Natural killer cell treated with Interleukin-12 subunit alpha and Interleukin-12 subunit beta and Interleukin-15 and Interleukin-18, amount 100 ng/mL, for 72 hours (primary cell): ENCODE measurements around the gene DPEP3. TPM values are rescaled to one million over a fixed set of nuclear protein-coding genes. Genes with fewer than 3 reads are reported as not detected.

Source experiments
- ATAC-seq, 2 donors: fragments of 150-1000 bp; cut with Tn5 transposase in 1 of 2; sonication (Bioruptor Pico), chemical (Tn5 transposase) in 1 of 2; 2 replicates each; pipeline ENCODE4 v1.10.0; 2021
- DNase-seq: peaks from one replicate; pipeline ENCODE4 v3.0.0; 2022; ENCODE audit warnings: low spot score
- H3K27ac Mint-ChIP-seq, 2 donors: 1 replicate in 1 of 2; 2 replicates in 1 of 2; pipeline ENCODE4 v1.8.0; 2022; ENCODE audit warnings: mixed read lengths in 2 of 2, mild to moderate bottlenecking in 1 of 2, moderate library complexity in 1 of 2
- H3K27me3 Mint-ChIP-seq, 2 donors: 1 replicate in 1 of 2; 2 replicates in 1 of 2; pipeline ENCODE4 v1.8.0; 2022; ENCODE audit warnings: mixed read lengths in 2 of 2
- H3K36me3 Mint-ChIP-seq: one replicate; pipeline ENCODE4 v1.8.0; 2022; ENCODE audit warnings: mixed read lengths
- H3K4me1 Mint-ChIP-seq, 2 donors: 1 replicate in 1 of 2; 2 replicates in 1 of 2; pipeline ENCODE4 v1.8.0; 2022; ENCODE audit warnings: low read depth in 2 of 2, mixed read lengths in 2 of 2, mild to moderate bottlenecking in 1 of 2
- H3K4me3 Mint-ChIP-seq: one replicate; pipeline ENCODE4 v1.8.0; 2022; ENCODE audit warnings: mixed read lengths
- H3K9me3 Mint-ChIP-seq: 2 replicates; pipeline ENCODE4 v1.8.0; 2022; ENCODE audit warnings: mixed read lengths
- total RNA-seq, 2 donors: library from RNA; stranded (reverse); gene quantifications; one replicate each; pipeline ENCODE4 v1.2.3, GENCODE V29; 2022

The DPEP3 gene
- total RNA-seq, 2 donors from 2014 or later = not detected

DNA sequence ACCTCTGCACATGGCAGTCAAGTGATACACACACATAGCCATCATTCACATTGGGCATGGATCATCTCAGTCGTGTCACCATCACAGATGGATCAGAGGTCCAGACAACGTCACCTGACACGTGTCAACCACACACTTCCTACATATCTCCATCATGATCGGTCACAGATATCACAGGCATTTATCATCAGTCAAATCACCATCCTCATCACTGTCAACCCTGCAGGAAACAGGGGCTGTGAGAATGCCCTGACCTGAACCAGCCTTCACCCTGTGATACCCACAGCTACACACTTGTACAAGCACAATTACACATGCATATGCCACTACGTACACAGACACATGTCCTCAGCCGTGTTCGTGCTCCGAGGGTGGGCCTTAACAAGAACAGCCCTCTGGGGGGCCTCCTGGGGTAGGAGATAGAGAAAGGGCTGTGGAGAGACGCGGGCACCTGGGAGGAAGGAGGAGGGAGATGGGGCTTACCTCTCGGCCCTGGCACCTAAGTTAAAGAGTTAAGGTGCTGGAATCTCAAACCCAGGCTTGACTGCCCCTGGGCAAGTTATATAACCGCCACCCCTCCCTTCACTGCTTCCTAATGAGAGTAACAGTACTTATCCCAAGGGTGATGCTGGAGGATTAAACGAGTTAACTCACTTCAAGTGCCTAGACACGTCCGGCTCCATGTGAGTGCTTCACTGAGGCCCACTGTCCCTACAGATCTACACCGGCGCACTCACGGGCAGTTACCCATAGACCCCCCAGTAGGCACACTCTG lies 12.9 kb downstream of the DPEP3 start:
- no peaks in the 10 kb centered on the region for H3K9me3 Mint-ChIP-seq
- no peak for DNase-seq
- peaks cover 6% of the 10 kb centered on the region for H3K36me3 Mint-ChIP-seq
- no peaks in the 10 kb centered on the region for H3K27me3 Mint-ChIP-seq
- H3K4me3 Mint-ChIP-seq = peak overlapping the region; percentile 97
- peak overlapping the region; percentile 85 to 89 for H3K27ac Mint-ChIP-seq
- peaks cover 17 to 21% of the 10 kb centered on the region in 2 donors for H3K4me1 Mint-ChIP-seq
- ATAC-seq = peak in 1 of 2 donors; percentile 58

DNA sequence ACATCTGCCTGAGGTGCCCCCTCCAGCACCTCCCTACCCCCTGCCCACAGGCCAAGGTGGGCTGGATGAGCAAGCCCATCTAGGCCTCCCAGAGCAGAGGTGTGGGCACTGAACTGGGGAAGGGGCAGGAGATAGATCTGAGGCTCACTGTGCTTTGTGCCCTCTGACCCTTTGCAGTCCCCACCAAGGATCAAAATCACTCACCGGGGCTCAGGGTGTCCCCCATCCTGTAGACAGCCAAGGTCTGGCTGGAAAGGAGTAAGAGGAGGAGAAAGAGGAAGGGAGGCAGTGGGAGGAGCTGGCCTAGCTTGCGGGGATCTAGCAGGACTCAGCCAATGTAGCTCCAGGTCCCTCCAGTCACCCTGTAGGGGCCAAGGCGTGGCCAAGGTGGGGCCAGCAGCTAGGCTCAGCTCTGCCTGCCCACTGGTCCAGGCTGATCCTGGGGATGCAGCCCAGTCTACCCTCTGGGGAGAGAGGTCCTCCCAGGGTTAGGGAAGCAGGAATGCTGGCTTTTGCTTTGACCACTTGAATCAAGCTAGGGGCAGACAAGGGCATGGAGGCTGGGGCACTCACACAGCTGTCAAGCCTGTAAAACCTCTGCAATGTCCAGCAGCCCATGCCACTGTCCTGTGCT lies 13.6 kb downstream of the DPEP3 start:
- Mint-ChIP-seq H3K4me3 (peak overlapping the region; percentile 97), H3K9me3 (no peaks in the 10 kb centered on the region), H3K27ac (peak overlapping the region; percentile 85 to 89), H3K4me1 (peaks cover 17 to 21% of the 10 kb centered on the region in 2 donors), H3K27me3 (no peaks in the 10 kb centered on the region), H3K36me3 (peaks cover 6% of the 10 kb centered on the region)
- DNase-seq (no peak), ATAC-seq (no peak)

DNA sequence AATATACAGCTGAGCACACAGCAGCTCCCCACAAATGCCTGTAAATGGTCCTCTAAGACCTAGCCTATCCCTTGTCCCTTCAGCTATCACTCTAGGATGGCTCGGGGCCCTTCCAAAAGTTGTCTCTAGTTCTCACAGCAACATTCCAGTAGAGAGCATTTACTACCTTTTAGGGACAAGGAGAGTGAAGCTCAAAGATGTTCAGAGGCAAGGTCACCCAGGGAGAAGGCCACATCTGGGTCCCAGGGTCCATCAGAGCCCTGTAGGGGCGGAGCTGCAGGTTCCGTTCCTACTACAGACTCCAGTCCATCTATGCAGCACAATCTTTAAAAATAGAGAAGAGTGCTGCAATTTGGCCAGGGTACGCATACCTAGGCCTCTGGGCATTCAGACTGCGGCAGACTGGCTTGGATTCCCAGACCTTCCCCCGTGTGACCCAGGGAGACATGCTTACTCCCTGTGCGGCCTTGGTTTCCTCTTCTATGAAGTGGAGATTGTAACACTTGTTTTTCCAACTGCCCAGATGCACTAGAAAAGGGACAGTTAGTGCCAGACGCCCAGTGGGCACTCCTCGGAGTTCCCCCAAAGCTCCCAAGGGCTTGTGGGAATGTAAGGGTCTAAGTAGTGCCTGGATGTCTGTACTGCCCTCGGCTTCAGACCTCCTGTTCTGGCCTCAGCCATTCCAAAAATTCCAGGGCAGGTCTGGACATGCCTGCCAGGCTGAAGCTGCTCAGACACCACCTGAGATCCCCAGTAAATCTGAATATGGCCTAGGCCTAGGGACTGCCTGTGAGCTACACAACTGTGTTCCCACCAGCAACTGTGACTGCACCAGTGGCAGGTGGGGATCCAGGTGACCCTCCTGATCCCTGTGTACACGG lies 14.4 kb downstream of the DPEP3 start:
- H3K9me3 Mint-ChIP-seq = no peaks in the 10 kb centered on the region
- H3K4me3 Mint-ChIP-seq = no peak overlapping the region
- no peaks in the 10 kb centered on the region for H3K27me3 Mint-ChIP-seq
- peak overlapping the region in 1 of 2 donors; percentile 49 for H3K27ac Mint-ChIP-seq
- H3K36me3 Mint-ChIP-seq = peaks cover 6% of the 10 kb centered on the region
- DNase-seq = no peak
- ATAC-seq = no peak
- peaks cover 17 to 21% of the 10 kb centered on the region in 2 donors for H3K4me1 Mint-ChIP-seq

DNA sequence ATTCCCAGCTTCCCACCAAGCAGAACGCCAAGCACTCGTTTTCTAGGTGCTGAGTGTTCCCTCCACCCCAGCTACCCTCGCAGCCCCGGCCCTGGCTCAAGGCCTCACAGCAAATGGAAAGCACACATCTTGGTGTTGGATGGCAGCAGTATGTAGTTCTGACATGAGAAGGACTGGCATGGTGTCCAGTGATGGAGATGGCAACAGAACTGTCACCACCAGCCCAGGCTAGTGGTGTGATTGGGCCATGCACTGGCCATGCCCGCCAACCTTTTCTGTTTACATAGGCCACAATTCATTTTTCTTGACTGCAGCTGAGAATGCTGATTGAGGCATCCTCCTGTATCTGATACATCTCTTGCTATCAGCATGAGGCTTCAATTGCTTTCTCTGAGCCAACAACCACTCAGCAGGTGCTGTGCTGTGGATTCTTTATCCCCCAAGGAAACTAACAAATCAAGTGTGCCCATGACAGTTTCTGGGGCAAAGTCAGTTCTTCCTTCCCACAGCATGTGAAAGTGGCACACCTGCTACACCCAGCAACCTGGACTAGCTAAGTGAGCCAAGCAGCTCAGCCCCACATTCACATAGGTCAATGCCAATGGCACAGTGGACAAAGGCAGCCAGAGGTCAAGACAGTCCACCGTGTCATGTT lies 15.7 kb downstream of the DPEP3 start:
- ATAC-seq (no peak), DNase-seq (no peak)
- Mint-ChIP-seq H3K4me3 (no peak overlapping the region), H3K27ac (no peak overlapping the region), H3K9me3 (no peaks in the 10 kb centered on the region), H3K27me3 (no peaks in the 10 kb centered on the region), H3K4me1 (peaks cover 17 to 18% of the 10 kb centered on the region in 2 donors), H3K36me3 (peaks cover 6% of the 10 kb centered on the region)

DNA sequence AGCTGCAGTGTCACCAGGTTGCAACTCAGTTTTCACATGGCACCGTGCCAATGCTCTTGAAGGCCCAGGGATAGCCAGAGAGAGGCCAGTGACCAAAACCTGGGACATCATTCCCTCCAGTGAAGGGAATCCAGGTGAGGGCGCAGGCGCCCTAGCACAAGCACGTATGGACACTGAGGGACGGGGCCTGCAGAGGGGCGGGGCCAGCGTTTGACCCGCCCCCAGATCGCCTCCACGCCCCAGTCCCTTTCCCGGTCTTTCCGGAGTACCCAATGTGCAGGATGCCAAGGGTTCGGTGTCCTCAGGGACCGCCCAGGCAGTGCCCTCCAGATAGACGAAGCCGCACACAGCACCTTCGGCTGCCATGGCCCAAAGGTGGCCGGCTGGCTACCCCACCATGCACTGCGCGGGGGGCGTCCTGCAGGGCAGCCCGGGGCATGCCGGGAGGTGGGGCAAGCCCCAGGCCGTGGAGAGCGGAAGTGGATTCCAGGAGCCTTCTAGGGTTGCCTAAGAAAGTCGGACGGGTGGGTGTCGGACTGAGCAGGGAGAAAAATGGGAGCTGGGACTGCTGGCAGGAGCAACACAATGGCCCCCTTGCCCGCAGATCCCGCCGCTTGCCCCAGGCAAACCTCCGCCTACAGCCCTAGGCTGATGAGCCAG lies 16.5 kb downstream of the DPEP3 start:
- Mint-ChIP-seq H3K4me1 (peaks cover 11 to 13% of the 10 kb centered on the region in 2 donors), H3K9me3 (no peaks in the 10 kb centered on the region), H3K27ac (no peak overlapping the region), H3K4me3 (no peak overlapping the region), H3K36me3 (peaks cover 6% of the 10 kb centered on the region), H3K27me3 (no peaks in the 10 kb centered on the region)
- ATAC-seq = no peak
- DNase-seq = no peak

DNA sequence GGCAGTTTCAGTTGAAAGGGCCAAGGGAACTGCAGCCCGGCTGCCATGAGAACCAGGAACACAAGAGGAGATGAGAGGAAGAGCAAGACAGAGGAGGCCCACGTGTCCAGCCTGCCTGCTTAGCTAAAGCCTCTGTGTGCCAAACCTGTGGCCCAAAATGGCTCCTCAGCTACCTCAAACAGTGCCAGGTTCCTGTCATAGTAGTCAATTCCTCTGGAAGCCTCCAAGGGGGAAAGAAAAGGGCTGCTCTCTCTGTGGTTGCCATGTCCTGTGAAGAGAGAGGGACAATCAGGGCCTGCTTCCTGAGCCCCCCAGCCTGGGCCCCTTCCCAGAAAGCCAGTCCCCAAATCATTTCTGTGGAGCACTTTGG lies 17.0 kb downstream of the DPEP3 start:
- H3K4me3 Mint-ChIP-seq = no peak overlapping the region
- no peak overlapping the region for H3K27ac Mint-ChIP-seq
- no peaks in the 10 kb centered on the region for H3K9me3 Mint-ChIP-seq

DNA sequence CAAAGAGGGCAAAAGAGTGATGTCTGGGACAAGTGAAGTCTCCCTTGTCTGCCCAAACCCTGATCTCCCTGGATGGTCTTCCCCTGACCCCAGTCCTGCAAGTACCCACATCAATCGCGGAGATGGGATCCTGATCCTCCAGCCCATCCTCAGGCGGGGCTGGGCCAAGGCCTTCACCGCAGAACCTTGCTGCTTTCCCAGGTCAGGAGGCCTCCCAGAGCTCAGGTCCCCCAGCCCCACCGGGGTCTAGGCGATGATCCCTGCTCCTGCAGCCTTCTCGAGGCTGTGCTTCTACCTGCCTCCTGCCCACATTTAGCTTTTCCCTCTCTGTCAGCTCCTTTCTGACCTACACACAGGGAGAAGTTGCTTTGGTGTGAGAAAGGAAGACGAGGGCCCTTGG lies 18.2 kb downstream of the DPEP3 start:
- Mint-ChIP-seq H3K36me3 (peaks cover 6% of the 10 kb centered on the region), H3K27ac (no peak overlapping the region), H3K4me1 (peaks cover 3 to 6% of the 10 kb centered on the region in 2 donors), H3K4me3 (no peak overlapping the region), H3K27me3 (no peaks in the 10 kb centered on the region), H3K9me3 (no peaks in the 10 kb centered on the region)
- no peak for DNase-seq
- ATAC-seq = no peak

More for the DNA sequence above, 17.0 kb downstream of the DPEP3 start:
- DNase-seq = no peak
- Mint-ChIP-seq H3K27me3 (no peaks in the 10 kb centered on the region), H3K36me3 (peaks cover 6% of the 10 kb centered on the region), H3K4me1 (peaks cover 11 to 13% of the 10 kb centered on the region in 2 donors)
- ATAC-seq = no peak

DNA sequence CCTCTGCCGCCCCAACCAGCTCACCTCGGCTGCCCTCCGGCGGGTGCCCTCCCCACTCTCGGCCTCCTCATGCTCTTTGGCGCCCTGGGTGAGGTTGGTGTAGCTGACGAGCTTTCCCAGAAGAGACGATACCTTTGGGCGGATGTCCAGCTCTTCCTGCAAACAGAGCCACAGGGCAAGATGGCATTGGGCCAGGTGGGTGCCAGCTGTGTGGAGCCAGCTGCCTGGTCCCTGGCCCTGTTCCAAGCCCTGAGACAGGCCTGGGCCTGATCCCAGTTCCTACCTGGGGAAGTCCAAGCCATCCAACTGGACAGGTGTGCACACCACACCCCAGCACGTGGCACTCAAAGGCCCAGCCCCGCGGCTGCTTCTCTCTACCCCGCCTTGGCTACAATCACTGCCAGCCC lies 18.7 kb downstream of the DPEP3 start:
- ATAC-seq (no peak), DNase-seq (no peak)
- no peaks in the 10 kb centered on the region for H3K9me3 Mint-ChIP-seq
- H3K27me3 Mint-ChIP-seq = no peaks in the 10 kb centered on the region
- no peak overlapping the region for H3K4me3 Mint-ChIP-seq
- peaks cover 0 to 3% of the 10 kb centered on the region in 2 donors for H3K4me1 Mint-ChIP-seq
- H3K27ac Mint-ChIP-seq = no peak overlapping the region
- H3K36me3 Mint-ChIP-seq = peaks cover 6% of the 10 kb centered on the region

DNA sequence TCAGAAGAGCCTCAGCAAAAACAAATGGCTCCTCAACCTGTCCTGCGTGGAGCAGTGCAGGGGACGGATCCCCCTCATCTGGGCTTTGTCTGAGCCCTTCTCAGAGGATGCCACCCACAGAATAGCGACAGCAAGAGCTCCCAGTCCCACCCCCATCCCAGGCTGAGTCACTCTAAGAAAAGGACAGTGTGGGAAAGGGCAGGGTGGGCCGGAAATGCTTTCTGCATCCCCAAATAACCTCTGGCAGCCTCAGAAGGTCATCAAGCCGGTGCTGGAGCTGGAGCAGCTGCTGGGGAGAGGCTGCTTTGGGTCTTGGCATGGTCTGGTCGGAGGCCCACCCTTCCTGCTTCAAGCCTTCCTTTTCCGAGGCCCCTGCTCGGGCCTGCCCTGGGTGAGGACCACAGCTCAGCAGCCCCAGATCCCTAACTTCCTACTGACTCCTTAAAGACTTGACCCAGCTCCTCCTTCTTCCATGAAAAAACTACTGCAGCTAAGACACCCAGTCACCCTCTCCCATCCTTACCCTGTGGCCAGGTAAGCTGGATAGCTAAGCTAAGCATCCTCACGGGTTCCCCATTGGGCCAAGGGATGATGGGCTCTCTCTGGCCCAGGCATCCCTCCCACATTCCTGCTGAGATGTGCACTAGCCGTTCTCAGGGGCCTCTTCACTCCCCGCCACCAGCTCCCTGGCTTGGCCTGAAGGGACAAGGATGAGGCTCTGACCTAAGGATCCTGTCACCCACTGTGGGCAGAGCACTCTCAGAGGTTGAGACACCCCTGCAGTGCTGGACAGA lies 20.6 kb downstream of the DPEP3 start:
- no peaks in the 10 kb centered on the region for H3K27me3 Mint-ChIP-seq
- no peak overlapping the region for H3K27ac Mint-ChIP-seq
- no peaks in the 10 kb centered on the region for H3K9me3 Mint-ChIP-seq
- DNase-seq (no peak), ATAC-seq (no peak)
- H3K4me3 Mint-ChIP-seq = no peak overlapping the region
- H3K4me1 Mint-ChIP-seq = peaks cover 0 to 3% of the 10 kb centered on the region in 2 donors
- H3K36me3 Mint-ChIP-seq = peaks cover 6% of the 10 kb centered on the region

DNA sequence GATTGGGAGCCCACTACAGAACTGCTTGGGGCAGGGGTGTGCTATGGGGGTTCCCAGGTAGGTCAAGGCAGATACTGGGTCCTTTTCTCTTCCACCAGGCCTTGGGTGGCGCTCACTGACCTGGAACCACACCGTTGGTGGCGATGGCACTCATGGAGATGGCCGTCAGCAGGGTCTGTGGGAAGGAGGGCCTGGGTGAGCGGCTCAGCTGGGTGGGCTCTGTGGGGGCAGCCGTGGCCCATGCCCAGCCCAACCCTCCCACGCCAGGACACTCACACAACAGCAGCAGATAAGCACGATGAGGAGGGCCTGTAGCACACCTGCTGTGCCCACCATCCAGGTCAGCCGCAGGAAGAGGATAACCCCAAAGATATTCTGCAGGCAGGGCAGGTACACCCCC lies 22.7 kb downstream of the DPEP3 start:
- Mint-ChIP-seq H3K27me3 (no peaks in the 10 kb centered on the region), H3K36me3 (peaks cover 2% of the 10 kb centered on the region), H3K9me3 (no peaks in the 10 kb centered on the region), H3K4me3 (no peak overlapping the region), H3K27ac (no peak overlapping the region), H3K4me1 (no peaks in the 10 kb centered on the region)
- DNase-seq (no peak), ATAC-seq (peak in 1 of 2 donors; percentile 11)

DNA sequence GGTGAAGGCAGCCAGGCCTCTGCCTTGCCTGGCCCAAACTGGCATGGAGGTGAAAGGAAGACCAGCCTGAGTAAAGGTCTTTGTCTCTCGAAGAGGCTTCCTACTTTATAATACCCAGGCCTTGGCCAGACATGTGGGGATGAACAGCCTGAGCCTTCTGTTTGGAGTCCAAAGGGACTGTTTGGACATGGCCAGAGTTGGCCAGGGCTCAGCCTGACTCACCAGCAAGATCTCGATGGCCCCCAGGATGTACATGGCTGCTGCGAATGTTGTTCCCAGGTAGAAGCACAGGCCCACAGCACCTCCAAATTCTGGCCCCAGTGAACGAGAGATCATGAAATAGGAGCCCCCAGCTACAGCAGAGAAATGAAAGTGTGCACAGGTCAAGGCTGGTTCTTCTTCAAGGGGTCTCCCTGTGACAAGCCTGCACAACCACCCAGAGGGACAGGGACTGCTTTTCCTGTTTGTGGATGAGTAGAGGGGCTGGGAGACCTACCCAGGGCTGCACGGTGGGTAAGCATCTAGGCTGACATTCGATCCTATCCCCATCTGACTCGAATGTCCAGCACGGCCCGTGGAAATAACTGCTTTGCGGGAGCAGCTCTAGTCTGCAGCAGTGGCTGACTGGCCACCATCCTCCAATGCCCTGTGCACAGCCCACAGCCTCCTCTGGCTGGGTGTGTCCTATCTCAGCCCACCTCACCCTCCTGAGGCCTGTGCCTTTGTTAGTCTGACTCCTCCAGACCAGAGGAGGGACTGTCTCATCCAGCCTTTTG lies 25.7 kb downstream of the DPEP3 start:
- DNase-seq (no peak), ATAC-seq (no peak)
- Mint-ChIP-seq H3K27ac (no peak overlapping the region), H3K27me3 (no peaks in the 10 kb centered on the region), H3K9me3 (no peaks in the 10 kb centered on the region), H3K4me1 (peaks cover 0 to 5% of the 10 kb centered on the region in 2 donors), H3K36me3 (no peaks in the 10 kb centered on the region), H3K4me3 (no peak overlapping the region)
